HG03342 (cell line): ENCODE data around the gene CAMTA1.

Experiments used
- ATAC-seq: cut with Tn5 transposase; IDR thresholded peaks from one replicate; pipeline ENCODE4 v1.9.1; 2021; ENCODE audit warnings: mild to moderate bottlenecking, moderate library complexity; ENCODE audit not compliant: unreplicated experiment

Gene CAMTA1

GRCh38 chr1:7235871-7236517 lies 450.7 kb downstream of the CAMTA1 start:
- no peak for ATAC-seq

GRCh38 chr1:7236844-7237515 lies 451.7 kb downstream of the CAMTA1 start:
- ATAC-seq = no peak

GRCh38 chr1:7247158-7247557 lies 461.9 kb downstream of the CAMTA1 start:
- no peak for ATAC-seq

GRCh38 chr1:7247791-7248548 lies 462.7 kb downstream of the CAMTA1 start:
- no peak for ATAC-seq

GRCh38 chr1:7248549-7249199 lies 463.4 kb downstream of the CAMTA1 start:
- no peak for ATAC-seq

- ATAC-seq = no peak
These were observed 464.3 kb downstream of the CAMTA1 start for GRCh38 chr1:7249516-7249915.

- no peak for ATAC-seq
These were observed 464.9 kb downstream of the CAMTA1 start for GRCh38 chr1:7250176-7250575.

- no peak for ATAC-seq
These were observed 465.6 kb downstream of the CAMTA1 start for GRCh38 chr1:7250597-7251453.

GRCh38 chr1:7251454-7251800 lies 466.2 kb downstream of the CAMTA1 start:
- no peak for ATAC-seq

GRCh38 chr1:7252411-7253117 lies 467.3 kb downstream of the CAMTA1 start:
- no peak for ATAC-seq

GRCh38 chr1:7253118-7253480 lies 467.8 kb downstream of the CAMTA1 start:
- no peak for ATAC-seq

- ATAC-seq = no peak
These were observed 468.8 kb downstream of the CAMTA1 start for GRCh38 chr1:7253988-7254587.

GRCh38 chr1:7255303-7256058 lies 470.2 kb downstream of the CAMTA1 start:
- ATAC-seq = no peak

- ATAC-seq = no peak
These were observed 471.3 kb downstream of the CAMTA1 start for GRCh38 chr1:7256526-7256925.

- no peak for ATAC-seq
These were observed 472.0 kb downstream of the CAMTA1 start for GRCh38 chr1:7257225-7257624.

GRCh38 chr1:7258589-7259135 lies 473.4 kb downstream of the CAMTA1 start:
- no peak for ATAC-seq

GRCh38 chr1:7259955-7260354 lies 474.7 kb downstream of the CAMTA1 start:
- no peak for ATAC-seq

GRCh38 chr1:7261490-7261889 lies 476.2 kb downstream of the CAMTA1 start:
- no peak for ATAC-seq

- no peak for ATAC-seq
These were observed 477.4 kb downstream of the CAMTA1 start for GRCh38 chr1:7262611-7263010.
